GDM1 (cell line): ENCODE data around the gene GARIN5A.
A peak's percentile ranks its signal among the peaks of the same experiment; 100 is the strongest.

Source experiments
- DNase-seq: peaks from one replicate; lab custom pipeline; 2025; lab: John Stamatoyannopoulos, UW

Gene GARIN5A

GRCh38 chr19:50508843-50509190, 32.2 kb upstream of the GARIN5A start:
- DNase-seq = no peak

DNA sequence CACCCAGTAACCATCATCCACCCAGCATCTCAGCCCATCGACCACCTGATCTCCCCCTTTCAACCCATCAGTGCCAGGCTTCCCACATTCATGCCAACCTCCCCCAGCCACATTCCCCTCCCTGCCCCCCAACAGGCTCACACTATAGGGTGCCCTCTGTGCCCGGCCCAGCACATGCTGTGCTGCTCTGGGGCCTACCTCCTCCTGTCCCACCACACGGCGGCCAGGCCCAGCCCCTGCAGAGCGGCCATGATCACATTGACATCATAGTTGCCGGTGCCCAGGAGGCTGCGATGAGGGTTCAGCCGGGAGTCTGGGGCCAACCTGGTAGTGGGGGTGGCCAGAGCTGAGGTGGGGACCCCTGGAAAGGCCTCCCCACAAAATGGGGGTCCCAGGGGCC, 30.7 kb upstream of the GARIN5A start:
- DNase-seq = no peak

DNA sequence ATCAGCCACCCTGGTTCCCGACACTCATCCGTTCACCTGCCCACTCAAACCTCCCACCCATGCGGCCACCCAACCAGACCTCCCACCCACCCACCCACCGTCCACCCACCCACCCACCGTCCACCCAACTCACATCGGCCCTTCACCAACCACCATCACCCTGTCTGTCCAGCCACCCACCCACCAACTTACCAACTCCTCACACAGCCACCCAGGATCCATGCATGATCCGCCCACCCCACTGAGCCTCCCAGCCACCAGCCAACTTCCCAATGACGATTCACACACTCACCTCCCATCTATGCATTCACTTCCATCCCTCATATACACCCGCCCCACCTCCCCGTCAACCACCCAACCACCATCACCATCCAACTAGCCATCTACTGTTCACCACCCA, 30.1 kb upstream of the GARIN5A start:
- no peak for DNase-seq

GRCh38 chr19:50505856-50506611, 29.4 kb upstream of the GARIN5A start:
- no peak for DNase-seq

GRCh38 chr19:50501568-50502475, 25.2 kb upstream of the GARIN5A start:
- no peak for DNase-seq

GRCh38 chr19:50501186-50501567, 24.5 kb upstream of the GARIN5A start:
- DNase-seq = no peak

DNA sequence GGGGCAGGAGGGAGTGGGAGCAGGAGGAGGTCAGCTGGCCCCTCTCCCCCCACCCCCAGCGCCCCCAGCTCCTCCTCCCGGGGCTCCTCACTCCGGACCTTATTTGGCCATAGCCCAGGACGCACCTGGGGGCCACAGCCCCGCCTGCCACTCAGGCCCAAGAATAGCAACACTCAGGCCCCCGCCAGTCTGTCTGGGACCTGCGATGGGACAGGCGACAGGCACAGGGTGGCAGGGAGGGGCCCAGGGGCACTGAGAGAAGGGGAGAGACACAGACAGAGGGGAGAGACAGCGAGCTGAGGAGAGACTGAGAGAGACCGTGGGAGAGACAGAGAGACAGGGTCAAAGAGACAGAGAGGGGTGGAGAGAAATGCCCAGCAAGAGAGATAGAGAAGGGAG, 24.1 kb upstream of the GARIN5A start:
- DNase-seq = no peak

GRCh38 chr19:50500060-50500752, 23.6 kb upstream of the GARIN5A start:
- no peak for DNase-seq

- DNase-seq = no peak
Measured at GRCh38 chr19:50498219-50499056, 21.8 kb upstream of the GARIN5A start.

- no peak for DNase-seq
Measured at GRCh38 chr19:50497022-50497405, 20.4 kb upstream of the GARIN5A start.

DNA sequence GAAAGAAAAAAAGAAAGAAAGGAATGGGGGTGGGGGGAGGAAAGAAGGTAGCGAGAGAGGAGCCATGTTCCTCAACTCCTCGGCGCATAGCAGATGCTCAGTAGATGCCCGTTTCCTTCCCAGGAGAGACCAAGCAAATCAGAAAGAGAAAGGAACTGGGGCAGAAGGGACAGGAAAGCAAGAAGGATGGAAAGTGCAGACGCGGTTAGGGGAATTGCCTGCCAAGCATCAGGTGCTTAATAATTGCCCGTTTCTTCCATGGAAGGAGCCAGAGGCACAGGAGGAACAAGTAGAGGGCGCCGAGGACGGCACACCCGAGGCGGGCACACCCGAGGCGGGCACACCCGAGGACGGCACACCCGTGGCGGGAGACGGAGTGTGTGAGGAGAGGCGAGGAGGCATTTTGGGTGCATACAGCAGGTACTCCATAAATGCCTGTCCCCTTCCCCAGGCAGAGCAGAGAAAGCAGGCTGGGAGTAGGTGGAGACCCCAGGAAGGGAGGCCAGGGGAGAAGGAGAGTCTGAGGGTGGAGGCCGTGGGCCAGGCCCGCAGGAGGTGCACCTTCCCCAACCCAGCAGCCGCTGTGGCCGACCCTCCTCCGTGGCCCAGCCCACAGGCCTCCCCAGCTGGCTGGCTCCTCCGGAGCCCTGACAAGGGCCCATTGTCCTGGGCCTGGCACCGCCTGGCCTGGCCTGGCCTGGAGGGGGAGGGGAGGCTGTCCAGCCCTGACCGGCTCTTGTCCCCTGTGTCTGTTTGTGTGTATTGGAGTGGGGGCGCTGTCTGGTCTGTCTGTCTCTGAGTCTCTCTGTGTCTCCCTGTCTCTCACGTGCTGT, 19.8 kb upstream of the GARIN5A start:
- no peak for DNase-seq

DNA sequence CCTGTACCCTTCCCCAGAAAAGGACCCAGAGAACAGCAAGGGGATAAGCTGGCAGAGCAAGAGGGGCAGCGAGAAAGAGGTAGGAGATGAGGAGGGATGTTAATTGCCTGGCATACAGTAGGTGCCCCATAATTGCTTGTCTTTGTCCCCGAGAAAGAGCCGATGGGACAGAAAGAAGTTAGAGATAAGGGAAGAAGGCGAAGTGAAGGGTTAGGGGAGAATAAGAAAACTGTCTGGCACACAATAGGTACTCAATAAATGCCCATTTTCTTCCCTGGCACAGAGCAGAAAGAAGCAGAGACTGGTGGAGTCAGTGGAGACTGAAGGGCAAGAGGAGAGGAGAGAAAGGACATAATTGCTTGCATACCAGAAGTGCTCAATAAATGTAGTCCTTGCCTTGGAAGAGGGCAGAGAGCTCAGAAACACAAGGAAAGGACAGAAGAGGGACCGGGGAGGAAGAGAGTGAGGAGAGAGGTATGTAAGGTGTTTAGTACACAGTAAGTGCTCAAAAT, 18.4 kb upstream of the GARIN5A start:
- DNase-seq = no peak

GRCh38 chr19:50494186-50495019, 17.8 kb upstream of the GARIN5A start:
- DNase-seq = no peak

DNA sequence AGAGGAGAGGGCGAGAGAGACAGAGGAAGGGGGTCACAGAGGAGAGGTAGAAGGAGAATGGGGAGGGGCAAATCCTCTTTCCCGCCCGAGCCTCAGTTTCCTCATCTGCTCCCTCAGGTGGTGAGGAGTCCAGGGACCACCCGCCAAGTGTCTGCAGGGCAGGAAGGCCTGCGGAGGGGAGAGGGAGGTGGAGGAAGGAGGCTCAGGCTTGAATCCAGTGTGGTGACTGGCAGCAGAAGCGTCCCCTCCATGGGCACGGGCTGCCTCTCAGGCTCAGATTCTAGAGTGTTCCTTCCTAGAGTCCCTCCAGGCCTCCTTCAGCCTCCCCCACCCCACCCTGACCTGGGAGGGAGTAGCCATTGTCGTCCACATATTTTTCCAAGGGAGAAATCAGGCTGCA, 16.5 kb upstream of the GARIN5A start:
- DNase-seq = no peak

- peak; percentile 37 for DNase-seq
Measured at GRCh38 chr19:50492303-50493052, 15.8 kb upstream of the GARIN5A start.

DNA sequence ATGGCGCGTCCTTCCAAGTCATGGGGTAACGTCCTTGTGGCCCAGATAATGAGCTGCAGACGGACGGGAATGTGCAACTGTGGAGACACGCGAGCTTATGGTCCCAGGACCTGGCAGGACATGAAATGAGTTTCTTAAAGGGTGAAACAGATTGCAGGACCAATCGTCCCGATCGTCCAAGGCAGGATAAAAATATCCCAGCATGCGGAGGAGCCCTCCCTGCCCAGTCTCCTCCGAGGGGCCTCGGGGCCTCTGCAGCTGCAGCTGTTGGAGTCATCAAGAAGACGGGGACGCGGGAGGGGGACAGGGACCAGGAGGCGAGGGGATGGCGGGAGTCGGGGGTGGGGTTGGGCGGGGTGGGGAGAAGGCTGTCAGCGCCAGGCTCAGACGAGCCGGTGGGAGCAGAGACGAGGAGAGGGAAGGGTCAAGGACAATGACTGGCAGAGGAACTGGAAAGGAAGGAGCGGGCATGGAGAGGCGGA, 14.4 kb upstream of the GARIN5A start:
- no peak for DNase-seq

GRCh38 chr19:50490411-50490811, 13.8 kb upstream of the GARIN5A start:
- DNase-seq = no peak

DNA sequence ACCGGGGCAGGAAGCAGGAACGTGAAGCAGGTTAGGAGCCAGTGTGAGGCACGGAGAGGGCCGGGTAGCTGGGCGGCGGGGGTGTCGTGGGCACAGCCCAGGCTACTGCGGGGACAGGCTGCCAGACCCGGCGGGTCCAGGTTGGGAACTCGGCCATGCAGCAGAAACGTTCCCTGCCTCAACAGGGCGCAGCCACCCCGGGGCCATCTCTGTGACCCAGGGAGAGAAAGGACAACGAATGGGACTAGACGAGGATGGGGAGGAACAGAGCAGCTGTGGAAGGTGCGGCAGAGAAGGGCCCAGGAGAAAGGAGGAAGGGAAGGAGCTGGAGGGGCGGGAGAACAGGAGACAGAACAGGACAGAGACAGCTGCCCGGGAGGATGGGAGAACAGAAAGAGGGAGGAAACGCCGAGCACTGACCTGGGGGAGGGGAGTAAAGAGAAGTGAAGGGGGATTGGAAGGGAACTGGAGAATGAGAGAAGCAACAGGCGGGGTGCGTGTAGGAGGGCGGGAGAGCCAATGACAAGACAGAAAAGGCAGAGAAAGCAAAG, 12.9 kb upstream of the GARIN5A start:
- DNase-seq = no peak
